Measurements from ENCODE around the gene CDH11.

DNA sequence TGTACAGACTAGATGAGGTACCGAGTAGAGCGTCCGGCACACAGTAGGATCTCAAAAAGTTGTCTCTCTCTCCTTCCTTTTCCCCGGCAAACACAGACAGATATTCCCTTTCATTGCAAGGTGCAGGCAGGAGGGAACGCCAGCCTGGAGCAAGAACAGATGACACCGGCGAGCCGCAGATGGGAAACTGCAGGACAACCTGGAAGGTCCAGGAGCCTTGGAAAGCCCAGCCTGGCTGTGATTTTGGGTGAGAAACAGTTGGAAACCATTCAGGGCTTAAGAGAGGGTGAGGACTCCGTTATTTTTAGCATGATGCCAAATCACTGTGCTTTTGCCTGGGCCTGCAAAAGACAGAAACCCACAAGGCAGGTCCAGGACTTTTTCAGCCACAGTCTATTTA, 7.3 kb downstream of the CDH11 start:
- TF ChIP-seq, protein P1, sequence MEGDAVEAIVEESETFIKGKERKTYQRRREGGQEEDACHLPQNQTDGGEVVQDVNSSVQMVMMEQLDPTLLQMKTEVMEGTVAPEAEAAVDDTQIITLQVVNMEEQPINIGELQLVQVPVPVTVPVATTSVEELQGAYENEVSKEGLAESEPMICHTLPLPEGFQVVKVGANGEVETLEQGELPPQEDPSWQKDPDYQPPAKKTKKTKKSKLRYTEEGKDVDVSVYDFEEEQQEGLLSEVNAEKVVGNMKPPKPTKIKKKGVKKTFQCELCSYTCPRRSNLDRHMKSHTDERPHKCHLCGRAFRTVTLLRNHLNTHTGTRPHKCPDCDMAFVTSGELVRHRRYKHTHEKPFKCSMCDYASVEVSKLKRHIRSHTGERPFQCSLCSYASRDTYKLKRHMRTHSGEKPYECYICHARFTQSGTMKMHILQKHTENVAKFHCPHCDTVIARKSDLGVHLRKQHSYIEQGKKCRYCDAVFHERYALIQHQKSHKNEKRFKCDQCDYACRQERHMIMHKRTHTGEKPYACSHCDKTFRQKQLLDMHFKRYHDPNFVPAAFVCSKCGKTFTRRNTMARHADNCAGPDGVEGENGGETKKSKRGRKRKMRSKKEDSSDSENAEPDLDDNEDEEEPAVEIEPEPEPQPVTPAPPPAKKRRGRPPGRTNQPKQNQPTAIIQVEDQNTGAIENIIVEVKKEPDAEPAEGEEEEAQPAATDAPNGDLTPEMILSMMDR (conservative IDR thresholded peaks at IDR 0.05; ENCODE audit: low read depth, low read length) = no peak
- TF ChIP-seq CEBPB (IDR thresholded peaks at IDR 0.05; ENCODE audit: low read depth, low read length) = no peak
